GM21529 (cell line): ENCODE data around the gene KCNMB2.
A peak's percentile ranks its signal among the peaks of the same experiment; 100 is the strongest.

ENCODE experiments used
- ATAC-seq: cut with Tn5 transposase; IDR thresholded peaks from one replicate; pipeline ENCODE4 v1.9.1; 2021; ENCODE audit not compliant: unreplicated experiment

The KCNMB2 gene

GRCh38 chr3:178634975-178635374, 98.7 kb downstream of the KCNMB2 start:
- no peak for ATAC-seq

DNA sequence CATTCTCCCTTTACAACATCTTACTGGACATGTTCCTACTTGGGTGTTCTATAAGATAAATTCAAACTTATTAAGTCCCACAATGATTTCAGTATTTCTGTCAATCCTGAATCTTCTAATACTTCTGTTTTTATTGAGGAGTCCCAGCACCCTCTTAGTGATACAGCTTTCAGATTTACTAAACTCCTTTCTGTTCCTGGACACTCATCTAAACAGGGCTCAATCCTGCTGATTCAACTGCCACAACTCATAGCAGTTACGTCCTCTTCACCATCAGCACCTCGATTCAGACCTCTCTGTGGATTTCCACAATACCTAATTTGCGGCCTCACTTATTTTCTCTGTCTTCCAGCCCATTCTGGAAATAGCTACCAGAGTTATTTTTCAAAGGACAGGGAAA, 101.6 kb downstream of the KCNMB2 start:
- ATAC-seq = no peak

DNA sequence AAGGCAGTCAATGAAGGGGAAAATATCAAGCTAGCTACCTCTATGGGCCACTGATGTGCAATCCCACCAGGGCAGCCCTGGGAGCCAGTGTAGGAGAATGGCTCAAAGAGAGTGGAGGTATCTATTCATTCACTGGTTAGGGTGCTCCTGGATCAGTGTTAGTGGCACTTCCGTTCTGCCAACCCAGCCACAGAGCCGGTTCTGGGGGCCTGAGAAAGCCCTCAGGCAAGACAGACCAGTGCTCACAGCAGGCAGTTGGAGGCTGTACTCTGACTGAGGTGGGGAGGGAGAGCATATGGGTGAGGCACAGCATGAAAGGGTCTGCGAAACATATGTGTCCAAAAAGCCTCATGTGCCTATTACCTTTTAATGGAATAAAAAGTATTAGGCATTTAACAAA, 109.3 kb downstream of the KCNMB2 start:
- ATAC-seq = no peak

- ATAC-seq = no peak
These were observed 110.1 kb downstream of the KCNMB2 start for GRCh38 chr3:178646186-178646862.

DNA sequence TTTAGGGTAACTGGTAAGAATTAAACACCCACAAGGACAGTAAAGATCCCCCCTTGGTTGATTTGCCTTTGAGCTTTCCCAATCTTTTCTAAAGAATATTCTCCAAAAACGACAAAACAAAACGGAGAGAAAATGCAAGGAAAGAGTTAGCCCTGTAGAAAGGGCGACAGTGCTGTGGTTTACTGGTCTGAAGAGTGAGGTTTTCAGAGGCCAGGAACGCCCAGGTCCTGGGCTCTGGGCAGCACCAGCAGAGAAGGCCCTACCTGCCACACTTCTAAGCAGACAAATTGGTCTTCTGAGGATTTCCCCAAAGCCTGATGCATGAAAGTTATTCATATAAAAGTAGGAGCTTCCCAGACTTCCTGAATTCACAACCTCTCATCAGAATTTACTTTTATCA, 119.3 kb downstream of the KCNMB2 start:
- no peak for ATAC-seq

DNA sequence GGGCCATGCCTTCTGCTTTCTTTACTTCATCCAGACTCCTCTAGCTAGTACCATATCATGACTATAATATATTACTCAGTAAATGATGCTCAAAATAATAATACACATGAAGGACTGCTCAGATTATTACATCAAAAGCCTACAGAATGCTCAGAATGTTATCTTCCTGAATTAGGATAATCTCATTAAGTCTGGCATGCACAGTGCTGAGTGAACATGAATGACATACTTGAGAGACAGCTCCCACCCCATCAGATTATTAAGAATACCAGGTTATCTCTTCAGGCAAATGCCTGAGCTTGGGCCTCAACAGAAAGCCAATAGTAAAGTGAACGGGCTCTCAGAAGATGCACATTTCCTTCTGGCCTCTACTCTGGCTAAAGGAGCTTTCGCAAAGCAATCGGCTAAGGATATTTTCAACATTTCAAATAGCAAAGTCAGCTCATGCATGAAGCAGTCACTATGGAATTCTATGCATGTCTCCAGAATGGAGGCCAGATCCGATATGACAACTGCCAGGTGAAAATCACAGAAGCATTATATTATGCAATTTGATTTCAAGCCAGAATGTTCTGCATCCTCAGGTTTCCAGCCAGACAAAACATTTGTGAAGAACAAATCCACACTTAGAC, 122.6 kb downstream of the KCNMB2 start:
- ATAC-seq = no peak

GRCh38 chr3:178663201-178663934, 127.1 kb downstream of the KCNMB2 start:
- peak; percentile 86 for ATAC-seq

GRCh38 chr3:178665747-178666146, 129.5 kb downstream of the KCNMB2 start:
- ATAC-seq = no peak

- ATAC-seq = no peak
These were observed 132.9 kb downstream of the KCNMB2 start for GRCh38 chr3:178669022-178669601.

DNA sequence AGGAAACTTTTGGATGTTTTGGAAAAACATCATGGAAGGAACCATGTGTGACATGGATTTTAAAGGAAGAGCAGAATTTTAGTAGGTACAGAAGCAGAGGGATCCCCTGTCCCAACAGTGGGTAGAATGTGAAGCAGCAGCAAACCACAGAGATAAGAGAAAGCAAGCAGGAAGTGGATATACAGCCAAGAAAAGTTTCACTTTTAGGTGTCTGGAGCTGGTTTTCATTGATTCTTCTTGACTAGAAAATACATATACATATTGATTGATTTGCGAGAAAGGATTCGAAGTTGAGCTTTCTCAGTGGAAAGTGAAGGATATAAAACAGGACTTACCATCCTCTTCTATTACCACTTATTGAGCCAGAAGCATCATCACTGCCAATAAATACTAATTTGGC, 133.5 kb downstream of the KCNMB2 start:
- ATAC-seq = peak; percentile 57

DNA sequence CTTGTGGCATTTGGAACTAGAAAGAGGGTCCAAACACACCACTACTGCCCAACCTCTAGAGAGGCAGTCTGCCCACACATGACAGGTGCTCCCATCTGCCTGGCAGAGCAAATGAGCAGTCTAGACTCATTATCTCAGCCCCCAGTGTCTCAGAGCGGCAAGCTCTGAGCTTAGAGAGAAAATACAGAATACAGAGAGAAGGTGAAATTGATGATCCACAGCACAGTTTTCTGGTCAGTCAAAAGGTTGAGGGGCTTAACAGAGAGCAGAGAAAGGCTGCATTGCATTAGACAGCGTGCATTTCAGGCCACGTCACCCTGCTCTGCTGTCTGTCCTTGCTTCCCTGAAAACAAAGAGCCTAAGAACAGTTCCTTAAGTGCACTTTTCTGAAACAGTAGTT, 135.1 kb downstream of the KCNMB2 start:
- peak; percentile 31 for ATAC-seq

GRCh38 chr3:178671791-178672190, 135.6 kb downstream of the KCNMB2 start:
- peak; percentile 61 for ATAC-seq

DNA sequence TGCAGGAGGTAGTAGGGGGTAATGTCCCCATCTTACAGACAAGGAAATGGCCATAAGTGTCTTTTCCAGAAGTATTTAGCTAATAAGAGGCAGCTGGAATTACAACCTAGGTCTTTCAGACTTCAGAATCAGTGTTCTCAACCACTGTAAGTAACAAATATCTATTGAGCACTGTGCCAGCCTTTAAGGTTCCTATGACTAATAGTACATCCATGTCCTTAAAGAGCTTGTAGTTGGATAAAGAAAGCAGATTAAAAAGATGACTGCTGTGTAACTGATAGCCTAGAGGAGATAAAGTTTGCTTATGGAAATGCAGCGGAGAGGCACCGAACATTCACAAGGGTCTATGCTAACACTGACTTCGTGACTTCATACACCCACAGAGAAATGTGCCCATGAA, 136.0 kb downstream of the KCNMB2 start:
- ATAC-seq = no peak

DNA sequence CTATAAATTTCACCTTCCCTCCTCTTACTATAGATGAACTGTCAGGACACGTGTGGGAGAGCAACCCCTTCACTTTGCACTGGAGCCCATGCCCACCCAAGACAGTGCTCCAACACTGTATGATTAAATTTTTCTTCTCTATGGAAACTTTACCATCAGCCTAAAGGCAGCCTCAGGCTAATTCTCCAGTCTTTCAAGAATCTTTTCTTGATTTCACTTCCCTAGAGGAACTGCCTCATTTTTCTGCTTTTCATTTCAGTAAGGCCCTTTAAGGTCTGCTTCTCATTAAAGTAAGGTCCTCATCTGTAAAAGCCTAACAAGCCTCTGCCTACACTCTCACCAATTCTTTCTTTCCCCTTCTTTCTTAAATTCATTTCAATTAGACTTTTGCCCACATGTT, 137.3 kb downstream of the KCNMB2 start:
- no peak for ATAC-seq

DNA sequence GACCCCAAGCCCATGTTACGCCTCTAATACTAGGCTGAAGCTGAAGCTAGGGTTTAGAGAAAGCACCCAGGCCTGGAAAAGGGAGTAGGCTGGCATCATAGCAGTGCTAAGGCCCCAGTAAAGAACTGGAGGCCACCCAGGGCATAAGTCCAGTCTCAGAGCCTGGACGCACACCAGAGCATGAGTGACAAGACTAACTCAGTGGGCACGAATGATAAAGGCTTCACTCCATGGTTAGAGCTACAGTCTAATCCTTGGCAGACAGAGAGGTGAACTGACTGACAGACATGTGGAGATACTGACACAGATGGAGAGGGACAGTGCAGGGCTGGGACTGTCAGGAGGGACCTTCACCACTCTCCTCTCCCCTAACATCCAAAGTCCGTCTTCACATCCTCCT, 139.8 kb downstream of the KCNMB2 start:
- ATAC-seq = no peak

- ATAC-seq = peak; percentile 75
These were observed 140.9 kb downstream of the KCNMB2 start for GRCh38 chr3:178676942-178677790.

GRCh38 chr3:178677961-178678360, 141.7 kb downstream of the KCNMB2 start:
- no peak for ATAC-seq

GRCh38 chr3:178680037-178680436, 143.8 kb downstream of the KCNMB2 start:
- ATAC-seq = no peak

- ATAC-seq = no peak
These were observed 144.3 kb downstream of the KCNMB2 start for GRCh38 chr3:178680489-178680888.

GRCh38 chr3:178684881-178685590, 148.8 kb downstream of the KCNMB2 start:
- peak; percentile 44 for ATAC-seq
